ENCODE data around the gene ANXA8. TPM values are rescaled to one million over a fixed set of nuclear protein-coding genes. Genes with fewer than 3 reads are reported as not detected.

Gene ANXA8
- total and polyA plus RNA-seq, 10 of the 15 experiments (the other 5 are each of a cell fraction or from before 2014, with no cell fraction given), result 0.10 to 0.53 (median 0.41) TPM; not detected in 3

DNA sequence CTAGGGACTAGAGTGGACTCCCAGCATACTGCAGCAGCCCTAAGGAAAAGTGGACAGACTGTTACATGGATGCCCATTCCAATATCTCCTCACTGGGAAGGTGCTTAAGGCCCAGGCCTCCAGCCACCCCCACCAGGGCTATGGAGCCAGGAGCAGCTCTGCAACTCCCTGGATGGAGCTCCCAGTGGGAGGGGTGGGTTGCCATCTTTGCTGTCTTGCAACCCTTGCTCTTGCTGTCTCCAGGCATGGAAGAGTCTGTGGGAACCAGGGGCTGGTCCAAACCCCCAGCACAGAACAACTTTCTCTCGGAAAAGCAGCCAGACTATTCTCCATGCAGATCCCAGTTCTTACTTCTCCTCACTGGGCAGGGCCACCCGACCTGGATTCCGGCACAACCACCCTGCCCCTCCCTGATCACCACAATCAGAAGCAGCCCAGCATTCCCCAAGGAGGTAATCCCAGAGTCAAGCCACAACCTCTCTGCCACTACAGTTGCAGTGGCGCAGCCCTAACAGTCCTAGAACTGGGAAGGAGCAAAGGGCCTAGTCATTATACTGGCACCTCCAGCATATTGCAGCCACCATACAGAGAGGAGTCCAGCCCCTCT is 58.0 kb downstream of the ANXA8 start:
- Histone ChIP-seq H3K9me3 (replicated peaks; ENCODE audit: control insufficient read depth, insufficient read depth, low read length) (no peaks in the 10 kb centered on the region), H4K20me1 (ENCODE audit: control insufficient read depth, insufficient read depth) (no peaks in the 10 kb centered on the region), H3K27me3 (replicated peaks in 1 of 2; ENCODE audit: control insufficient read depth in 2 of 2, insufficient read depth in 2 of 2, low read length in 1 of 2) (no peaks in the 10 kb centered on the region; a peak in 1 of 4 replicates), H3K79me2 (ENCODE audit: control insufficient read depth, insufficient read depth, low read length) (no peaks in the 10 kb centered on the region), H3K4me3 (no peak overlapping the region), H3K4me2 (ENCODE audit: control insufficient read depth, insufficient read depth) (no peak overlapping the region), H3K9ac (ENCODE audit: control insufficient read depth, insufficient read depth, low read length) (no peak overlapping the region), H3K27ac (ENCODE audit: control insufficient read depth, insufficient read depth) (no peak overlapping the region), H3K36me3 (ENCODE audit: control insufficient read depth in 2 of 2, insufficient read depth in 2 of 2, low read length in 1 of 2) (no peaks in the 10 kb centered on the region), H3K4me1 (ENCODE audit: control insufficient read depth, insufficient read depth, low read length) (no peaks in the 10 kb centered on the region), H2AFZ (ENCODE audit: control insufficient read depth, low read depth, low read length) (no peak overlapping the region)
- BruUV-seq (replicated peaks), result no TSS peak
- in situ Hi-C loops (cut with MboI), result no loop called here
- SMC1A ChIA-PET (ENCODE audit: uncharacterized antibody, unreplicated experiment), result no interaction called here
- CTCF ChIA-PET, result no interaction called here
- ATAC-seq, result no peak
- FAIRE-seq, result no peak
- WGBS (ENCODE audit: insufficient coverage, insufficient replicate concordance, low lambda C conversion rate, missing lambda C conversion rate), result 24% methylated on average over 4 of the region's 4 CpGs
- TF ChIP-seq HDAC6 (IDR thresholded peaks at IDR 0.05; ENCODE audit: unreplicated experiment) (no peak), TCF12 (IDR thresholded peaks at IDR 0.05; ENCODE audit: low read depth, low read length) (no peak), BACH1 (IDR thresholded peaks at IDR 0.05; ENCODE audit: borderline replicate concordance) (no peak), RAD51 (IDR thresholded peaks at IDR 0.05) (no peak), SREBF1 (IDR thresholded peaks at IDR 0.05; ENCODE audit: low read length) (no peak)
- TF ChIP-seq, protein P1, sequence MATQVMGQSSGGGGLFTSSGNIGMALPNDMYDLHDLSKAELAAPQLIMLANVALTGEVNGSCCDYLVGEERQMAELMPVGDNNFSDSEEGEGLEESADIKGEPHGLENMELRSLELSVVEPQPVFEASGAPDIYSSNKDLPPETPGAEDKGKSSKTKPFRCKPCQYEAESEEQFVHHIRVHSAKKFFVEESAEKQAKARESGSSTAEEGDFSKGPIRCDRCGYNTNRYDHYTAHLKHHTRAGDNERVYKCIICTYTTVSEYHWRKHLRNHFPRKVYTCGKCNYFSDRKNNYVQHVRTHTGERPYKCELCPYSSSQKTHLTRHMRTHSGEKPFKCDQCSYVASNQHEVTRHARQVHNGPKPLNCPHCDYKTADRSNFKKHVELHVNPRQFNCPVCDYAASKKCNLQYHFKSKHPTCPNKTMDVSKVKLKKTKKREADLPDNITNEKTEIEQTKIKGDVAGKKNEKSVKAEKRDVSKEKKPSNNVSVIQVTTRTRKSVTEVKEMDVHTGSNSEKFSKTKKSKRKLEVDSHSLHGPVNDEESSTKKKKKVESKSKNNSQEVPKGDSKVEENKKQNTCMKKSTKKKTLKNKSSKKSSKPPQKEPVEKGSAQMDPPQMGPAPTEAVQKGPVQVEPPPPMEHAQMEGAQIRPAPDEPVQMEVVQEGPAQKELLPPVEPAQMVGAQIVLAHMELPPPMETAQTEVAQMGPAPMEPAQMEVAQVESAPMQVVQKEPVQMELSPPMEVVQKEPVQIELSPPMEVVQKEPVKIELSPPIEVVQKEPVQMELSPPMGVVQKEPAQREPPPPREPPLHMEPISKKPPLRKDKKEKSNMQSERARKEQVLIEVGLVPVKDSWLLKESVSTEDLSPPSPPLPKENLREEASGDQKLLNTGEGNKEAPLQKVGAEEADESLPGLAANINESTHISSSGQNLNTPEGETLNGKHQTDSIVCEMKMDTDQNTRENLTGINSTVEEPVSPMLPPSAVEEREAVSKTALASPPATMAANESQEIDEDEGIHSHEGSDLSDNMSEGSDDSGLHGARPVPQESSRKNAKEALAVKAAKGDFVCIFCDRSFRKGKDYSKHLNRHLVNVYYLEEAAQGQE (IDR thresholded peaks at IDR 0.05; ENCODE audit: low read depth, low read length), result no peak
- DNase-seq (ENCODE audit: low read depth, low spot score), result no peak
- RAD21 ChIA-PET (ENCODE audit: unreplicated experiment), result no interaction called here
- POLR2A ChIA-PET, result no interaction called here
- intact Hi-C loops (cut with micrococcal nuclease; ENCODE audit: unreplicated experiment), result no loop called here

Data from GM12878 (cell line).